Stomach (tissue), 9 donors: ENCODE measurements around the gene PLEKHM1. TPM values are rescaled to one million over a fixed set of nuclear protein-coding genes. Genes with fewer than 3 reads are reported as not detected.
"Not testable (repeated sequence)": the region's sequence is repeated elsewhere in the genome, so short reads cannot be mapped to it uniquely, and the experiment has no call there.

Experiments
- DNase-seq, 2 donors: peaks; one replicate each; pipeline versions ENCODE4 v3.0.0 to v3.0.0-alpha.2; 2013 to 2019
- H3K27ac ChIP-seq, 5 donors: fragments of 200-600 bp in 4 of 5; sonication (generic) in 4 of 5; one replicate each; pipeline ENCODE4 v1.5.1; 2013 to 2019; ENCODE audit warnings: mild to moderate bottlenecking in 1 of 5, moderate library complexity in 1 of 5
- H3K27me3 ChIP-seq, 3 donors: fragments of 200-600 bp; sonication (generic); one replicate each; pipeline ENCODE4 v1.5.1; 2017 to 2019; ENCODE audit warnings: mixed run types in 1 of 3
- H3K36me3 ChIP-seq, 4 donors: fragments of 200-600 bp; sonication (generic); 1 replicate in 3 of 4; 2 replicates in 1 of 4; pipeline ENCODE4 v1.5.1; 2016 to 2019
- H3K4me1 ChIP-seq, 4 donors: fragments of 200-600 bp; sonication (generic); one replicate each; pipeline ENCODE4 v1.5.1; 2016 to 2019
- H3K4me3 ChIP-seq, 4 donors: fragments of 200-600 bp; sonication (generic) in 3 of 4; one replicate each; pipeline ENCODE4 v1.5.1; 2016 to 2019; ENCODE audit warnings: mild to moderate bottlenecking in 1 of 4
- H3K9me3 ChIP-seq, 4 donors: fragments of 200-600 bp; sonication (generic); one replicate each; pipeline ENCODE4 v1.5.1; 2016 to 2019
- POLR2AphosphoS5 ChIP-seq, 3 donors: sonication (generic); formaldehyde crosslinking; IDR thresholded peaks; one replicate each; pipeline ENCODE4 v1.6.1; 2016; ENCODE audit warnings: antibody characterized with exemption in 3 of 3
- WGBS, 5 donors: extraction: QIAGEN DNeasy Blood & Tissue Kit in 3 of 5; methylation state at CpG; one replicate each; pipeline versions ENCODE4 v1.1.5 to v1.1.7; 2013 to 2018; 5-methylcytosine and 5-hydroxymethylcytosine counted together
- intact Hi-C: fragments of 100-400 bp; cut with DNase I; formaldehyde crosslinking; loops from one replicate; pipeline ENCODE4 v1.15.1; 2023; ENCODE audit warnings: low total_unique reads
- polyA plus RNA-seq, 3 donors: library from polyadenylated mRNA; stranded (reverse); fragments of 200-250 nt; gene quantifications; one replicate each; pipeline ENCODE4 v1.2.3, GENCODE V29; 2013
- total RNA-seq, 5 donors: library from RNA; depleted of rRNA; stranded (reverse); fragments of >200 nt; gene quantifications; one replicate each; pipeline versions ENCODE4 v1.1.0 to v1.2.3, GENCODE V29; 2014 to 2016
- donor health status: healthy with polysubstance abuse.
- donor health status: Bipolar disorder and iron deficiency.
- donor health status: healthy.

PLEKHM1 gene
- total and polyA plus RNA-seq, 8 donors: 10.4 to 63.0 (median 22.7) TPM

- intact Hi-C loops, H3K27ac ChIP-seq: not testable (repeated sequence)
Measured at GRCh38 chr17:45449260-45449659, 41.3 kb downstream of the PLEKHM1 start.

DNA sequence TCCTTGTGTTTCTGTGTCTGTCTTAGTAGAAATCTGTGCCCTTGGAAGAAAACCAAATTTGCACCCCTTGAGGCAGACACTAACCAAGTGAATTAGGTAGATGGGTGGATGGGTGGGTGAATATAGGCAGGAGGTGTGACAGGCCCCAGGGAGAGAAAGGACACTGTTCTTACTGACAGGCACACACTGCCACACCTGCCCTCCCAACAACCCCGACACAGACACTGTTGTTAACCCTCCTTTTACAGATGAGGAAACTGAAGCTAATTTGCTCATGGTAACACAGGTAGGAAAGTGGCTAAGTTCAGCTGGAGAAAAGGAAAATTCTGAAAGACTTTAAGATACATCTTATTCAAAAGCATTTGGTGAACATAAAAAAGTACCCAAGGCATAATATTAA is 42.0 kb downstream of the PLEKHM1 start:
- WGBS, 5 donors: 56 to 83% (median 71%) methylated on average over 1 of the region's 1 CpG; no CpG with 5 or more reads in 1 of the 5 donors
- Histone ChIP-seq H3K36me3 (peaks cover 8 to 76% (median 62%) of the 10 kb centered on the region in 4 donors), H3K27ac (peak overlapping the region in 2 of 5 donors; percentile 51 to 71), H3K4me1 (peaks cover 0 to 26% (median 4%) of the 10 kb centered on the region in 4 donors)
- DNase-seq, H3K27me3 ChIP-seq, H3K4me3 ChIP-seq, H3K9me3 ChIP-seq, intact Hi-C loops: not testable (repeated sequence)

More at GRCh38 chr17:45449260-45449659, 41.3 kb downstream of the PLEKHM1 start:
- H3K4me3 ChIP-seq, H3K27me3 ChIP-seq, DNase-seq, H3K9me3 ChIP-seq: not testable (repeated sequence)
- peaks cover 13 to 76% (median 63%) of the 10 kb centered on the region in 4 donors for H3K36me3 ChIP-seq
- peaks cover 0 to 26% (median 4%) of the 10 kb centered on the region in 4 donors for H3K4me1 ChIP-seq
- 91 to 100% (median 96%) methylated on average over 1 of the region's 1 CpG for WGBS, 5 donors

- Histone ChIP-seq H3K27ac (peak overlapping the region in 2 of 5 donors; percentile 51 to 71), H3K4me1 (peaks cover 0 to 26% (median 4%) of the 10 kb centered on the region in 4 donors), H3K36me3 (peaks cover 8 to 74% (median 59%) of the 10 kb centered on the region in 4 donors)
- intact Hi-C loops, H3K4me3 ChIP-seq, H3K27me3 ChIP-seq, H3K9me3 ChIP-seq, DNase-seq: not testable (repeated sequence)
- 29 to 62% (median 47%) methylated on average over 7 of the region's 7 CpGs for WGBS, 5 donors
Measured at GRCh38 chr17:45448066-45448465, 42.5 kb downstream of the PLEKHM1 start.

DNA sequence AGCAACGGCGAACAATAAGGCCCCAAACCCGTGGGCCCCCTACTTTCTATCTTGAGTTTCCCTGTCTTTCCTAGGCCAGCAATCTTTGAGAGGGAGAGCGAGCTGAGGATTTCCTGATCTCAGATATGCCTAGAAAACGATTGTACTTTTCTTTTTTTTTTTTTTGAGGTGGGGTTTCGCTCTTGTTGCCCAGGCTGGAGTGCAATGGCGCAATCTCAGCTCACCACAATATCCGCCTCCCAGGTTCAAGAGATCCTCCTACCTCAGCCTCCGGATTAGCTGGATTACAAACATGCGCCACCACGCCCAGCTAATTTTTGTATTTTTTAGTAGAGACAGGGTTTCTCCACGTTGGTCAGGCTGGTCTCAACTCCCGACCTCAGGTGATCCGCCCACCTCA is 42.9 kb downstream of the PLEKHM1 start:
- Histone ChIP-seq H3K27ac (peak overlapping the region in 3 of 5 donors; percentile 29 to 71 (median 51)), H3K4me1 (peaks cover 0 to 26% (median 4%) of the 10 kb centered on the region in 4 donors), H3K36me3 (peaks cover 8 to 70% (median 54%) of the 10 kb centered on the region in 4 donors)
- 47 to 66% (median 60%) methylated on average over 13 to 14 of the region's 14 CpGs for WGBS, 5 donors
- H3K9me3 ChIP-seq, DNase-seq, intact Hi-C loops, H3K4me3 ChIP-seq, H3K27me3 ChIP-seq: not testable (repeated sequence)

DNA sequence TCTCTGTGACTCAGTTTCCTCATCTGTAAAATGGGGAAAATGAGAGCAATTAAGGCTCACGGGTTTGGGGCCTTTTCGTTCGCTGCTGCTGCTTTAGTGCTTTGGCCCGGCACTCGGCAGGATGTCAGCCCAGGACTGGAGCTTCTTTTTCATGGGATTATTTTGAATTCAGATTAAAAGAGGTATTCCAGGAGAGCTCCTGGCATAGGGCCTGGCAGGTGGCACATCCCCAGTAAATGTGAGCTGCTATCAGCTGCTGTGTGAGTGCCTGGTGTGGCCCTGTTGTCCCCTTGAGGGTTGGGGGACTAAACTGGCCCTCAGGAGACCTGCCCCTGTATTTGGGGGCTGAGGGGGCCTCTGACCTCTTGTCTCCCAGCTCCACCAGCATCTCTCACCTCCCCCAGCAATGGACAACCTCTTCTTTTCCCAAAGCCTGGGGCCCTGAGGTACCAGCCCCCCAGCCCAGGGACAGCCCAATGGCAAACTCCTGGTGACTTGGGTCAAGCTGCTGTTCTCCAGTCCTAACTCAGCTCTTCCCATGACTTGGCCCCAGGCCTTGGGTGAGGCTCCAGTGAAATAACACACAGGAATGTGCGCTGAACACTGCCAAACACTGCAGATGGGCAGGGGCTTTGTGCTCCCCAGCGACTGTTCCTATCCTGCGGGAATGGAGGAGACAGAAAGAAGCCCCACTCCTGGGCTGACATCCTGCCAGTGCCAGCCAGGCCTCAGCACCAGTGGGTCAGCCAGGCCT is 43.5 kb downstream of the PLEKHM1 start:
- DNase-seq, H3K9me3 ChIP-seq, H3K4me3 ChIP-seq, intact Hi-C loops, H3K27me3 ChIP-seq: not testable (repeated sequence)
- H3K27ac ChIP-seq: peak overlapping the region in 4 of 5 donors; percentile 7 to 71 (median 40)
- H3K4me1 ChIP-seq: peaks cover 0 to 26% (median 4%) of the 10 kb centered on the region in 4 donors
- WGBS, 5 donors: 71 to 81% (median 76%) methylated on average over 8 of the region's 8 CpGs
- H3K36me3 ChIP-seq: peaks cover 8 to 69% (median 52%) of the 10 kb centered on the region in 4 donors

GRCh38 chr17:45445901-45446743 is 44.4 kb downstream of the PLEKHM1 start:
- Histone ChIP-seq H3K4me1 (peaks cover 0 to 28% (median 4%) of the 10 kb centered on the region in 4 donors), H3K27ac (peak overlapping the region in 3 of 5 donors; percentile 2 to 69 (median 53)), H3K36me3 (peaks cover 8 to 71% (median 47%) of the 10 kb centered on the region in 4 donors)
- 41 to 59% (median 51%) methylated on average over 15 to 16 of the region's 16 CpGs for WGBS, 5 donors
- H3K27me3 ChIP-seq, H3K9me3 ChIP-seq, H3K4me3 ChIP-seq, intact Hi-C loops: not testable (repeated sequence)
- peak in 1 of 3 donors; percentile 18 for TF ChIP-seq POLR2AphosphoS5 (IDR thresholded peaks at IDR 0.05)
- peak in 1 of 2 donors; percentile 55 for DNase-seq

DNA sequence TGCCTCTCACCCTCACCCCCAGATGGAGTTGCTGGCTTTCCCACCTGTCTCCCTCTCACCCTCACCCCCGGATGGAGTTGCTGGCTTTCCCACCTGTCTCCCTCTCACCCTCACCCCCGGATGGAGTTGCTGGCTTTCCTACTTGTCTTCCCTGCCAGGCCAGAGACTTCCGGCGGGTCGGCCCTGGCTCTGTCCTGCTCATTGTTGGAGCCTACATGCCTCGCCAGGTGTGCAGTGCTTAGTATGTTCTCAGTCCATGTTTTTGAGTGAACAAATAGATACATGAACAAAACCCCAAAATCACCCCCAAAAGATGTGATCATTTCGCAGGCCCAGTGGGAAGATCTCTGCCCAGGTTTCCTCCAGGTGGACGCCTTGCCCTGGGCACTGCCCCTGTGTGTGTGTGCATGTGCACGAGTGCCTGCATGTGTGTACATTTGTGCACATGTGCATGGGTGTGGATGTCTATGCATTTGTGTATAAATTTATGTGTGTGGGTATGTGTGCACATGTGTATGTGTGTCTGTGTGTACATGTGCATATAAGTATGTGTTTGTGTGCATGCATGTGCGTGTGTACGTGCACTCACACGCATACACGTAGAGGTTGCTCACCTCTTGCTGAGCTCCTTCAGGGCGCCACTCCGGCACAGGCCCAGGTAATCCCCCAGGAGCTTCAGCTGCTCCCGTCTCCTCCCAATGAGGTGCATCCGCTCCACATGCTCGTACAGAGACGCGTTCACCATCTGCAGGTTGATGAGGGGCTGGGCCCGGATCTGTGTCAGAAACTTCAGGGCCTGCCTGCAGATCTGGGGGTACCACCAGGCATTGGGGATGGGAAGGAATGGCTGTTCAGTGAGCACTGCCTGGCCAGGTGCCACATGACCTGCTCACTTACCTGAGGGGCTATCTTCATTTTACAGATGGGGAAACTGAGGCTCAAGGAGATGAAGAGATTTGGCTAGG is 45.4 kb downstream of the PLEKHM1 start:
- WGBS, 5 donors: 87 to 96% (median 92%) methylated on average over 11 to 21 of the region's 21 CpGs
- H3K4me3 ChIP-seq, intact Hi-C loops, H3K27me3 ChIP-seq, DNase-seq, H3K9me3 ChIP-seq: not testable (repeated sequence)
- H3K36me3 ChIP-seq: peaks cover 8 to 73% (median 43%) of the 10 kb centered on the region in 4 donors
- peak overlapping the region in 1 of 5 donors; percentile 27 for H3K27ac ChIP-seq
- peaks cover 0 to 38% (median 10%) of the 10 kb centered on the region in 4 donors for H3K4me1 ChIP-seq

- peaks cover 8 to 74% (median 44%) of the 10 kb centered on the region in 4 donors for H3K36me3 ChIP-seq
- intact Hi-C loops, H3K9me3 ChIP-seq, H3K27ac ChIP-seq, H3K27me3 ChIP-seq, H3K4me3 ChIP-seq, DNase-seq: not testable (repeated sequence)
- 87 to 94% (median 92%) methylated on average over 5 to 10 of the region's 10 CpGs for WGBS, 5 donors
- peaks cover 0 to 43% (median 12%) of the 10 kb centered on the region in 4 donors for H3K4me1 ChIP-seq
Measured at GRCh38 chr17:45444301-45444700, 46.2 kb downstream of the PLEKHM1 start.

DNA sequence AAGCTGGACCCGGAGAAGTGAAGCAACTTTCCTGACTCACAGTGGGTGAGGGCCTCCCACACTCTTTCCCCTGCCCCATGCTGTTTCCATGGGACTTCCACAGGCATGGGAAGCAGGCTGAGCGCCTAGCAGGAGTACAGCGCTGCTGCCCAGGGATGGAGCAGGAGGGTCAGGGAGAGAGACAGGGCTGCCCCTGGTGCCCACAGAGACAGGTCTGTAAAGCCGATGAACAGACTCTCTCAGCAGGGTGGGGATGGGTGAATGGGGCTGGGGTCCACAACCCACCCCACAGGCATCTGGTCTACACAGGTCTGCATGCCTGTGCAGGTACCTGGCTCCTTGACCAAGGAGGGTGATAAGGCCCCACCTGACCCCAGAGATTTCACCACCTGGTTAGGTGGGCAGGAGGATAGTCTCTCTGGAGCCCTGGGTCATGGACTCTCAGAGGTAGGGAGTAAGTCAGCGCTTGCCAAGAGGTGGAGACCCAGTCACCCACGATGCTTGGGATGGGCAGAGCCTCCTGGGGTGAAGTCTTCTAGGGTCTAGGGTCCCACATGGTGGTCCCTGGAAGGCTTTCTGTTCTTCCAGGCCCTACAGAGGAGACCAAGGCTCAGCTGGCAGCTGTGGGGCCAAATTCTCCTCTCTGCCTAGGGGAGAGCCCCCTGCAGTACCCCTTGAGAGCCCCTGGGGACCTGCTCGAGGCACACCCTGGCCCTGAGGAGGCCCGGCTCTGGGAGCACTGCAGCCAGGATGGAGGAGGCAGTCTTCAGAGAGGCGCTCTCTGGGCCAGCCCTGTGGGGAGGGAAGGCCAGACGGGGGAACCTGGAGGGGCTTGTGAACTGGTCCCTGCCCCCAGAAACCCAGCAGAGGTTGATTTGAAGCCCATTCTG is 46.9 kb downstream of the PLEKHM1 start:
- DNase-seq, H3K9me3 ChIP-seq, H3K27me3 ChIP-seq, H3K27ac ChIP-seq, H3K4me3 ChIP-seq, intact Hi-C loops: not testable (repeated sequence)
- WGBS, 5 donors: 90 to 97% (median 92%) methylated on average over 5 to 10 of the region's 10 CpGs; no CpG with 5 or more reads in 1 of the 5 donors
- peaks cover 8 to 76% (median 48%) of the 10 kb centered on the region in 4 donors for H3K36me3 ChIP-seq
- peaks cover 0 to 43% (median 12%) of the 10 kb centered on the region in 4 donors for H3K4me1 ChIP-seq
